ENCODE measurements around the gene MRPL12.

Gene MRPL12

DNA sequence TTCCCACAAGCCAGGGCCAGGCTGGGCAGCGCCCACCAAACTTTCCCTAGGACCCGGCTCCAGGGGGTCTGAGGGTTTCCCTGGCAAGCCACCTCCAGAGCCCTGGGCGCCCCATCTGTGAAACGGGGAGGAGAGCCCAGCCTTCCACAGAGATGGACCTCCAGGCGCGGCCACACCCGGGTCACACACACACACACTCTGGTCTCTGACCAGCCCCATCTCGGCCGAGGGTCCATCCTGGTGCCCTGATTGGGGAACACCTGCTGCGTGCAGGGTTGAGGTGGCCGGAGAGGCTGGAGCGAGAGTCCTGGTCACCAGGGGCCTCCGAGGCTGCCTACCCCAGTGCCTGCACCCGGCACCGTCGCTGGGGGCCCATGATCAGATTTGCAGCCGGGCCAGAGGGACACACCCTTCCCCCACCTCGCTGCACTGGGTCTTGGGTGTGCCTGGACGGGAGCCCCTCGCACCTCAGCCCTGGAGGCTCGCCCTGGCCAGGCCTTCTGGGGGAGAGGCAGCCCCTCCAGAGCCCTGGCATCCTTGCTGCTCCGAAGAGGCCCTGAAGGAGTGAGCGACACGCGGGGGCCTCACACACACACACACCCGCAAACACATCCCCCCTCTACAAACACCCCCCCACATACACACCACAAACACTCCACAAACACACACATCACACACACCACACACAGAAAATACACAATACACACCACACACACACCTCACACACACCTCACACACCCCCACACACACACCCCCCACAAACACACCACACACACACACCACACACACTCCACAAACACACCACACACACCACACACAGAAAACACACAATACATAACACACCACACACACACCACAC is 38.7 kb downstream of the MRPL12 start:
- DNase-seq: no peak

Data from T-helper 9 cell (primary cell).